Mucosa of gallbladder (tissue), 1 donor: Measurements from ENCODE around the gene SIX6. TPM values are rescaled to one million over a fixed set of nuclear protein-coding genes. Genes with fewer than 3 reads are reported as not detected.

Source experiments
- DNase-seq: peaks from one replicate; pipeline ENCODE4 v3.0.0-alpha.2; 2020; ENCODE audit warnings: low spot score
- total RNA-seq: library from RNA; stranded (reverse); gene quantifications from one replicate; pipeline ENCODE4 v1.2.1, GENCODE V29; 2021
- donor health status: DM: no; HTN: no; CAD: no.

Gene SIX6
- total RNA-seq, 1 donor from 2014 or later, result not detected

DNA sequence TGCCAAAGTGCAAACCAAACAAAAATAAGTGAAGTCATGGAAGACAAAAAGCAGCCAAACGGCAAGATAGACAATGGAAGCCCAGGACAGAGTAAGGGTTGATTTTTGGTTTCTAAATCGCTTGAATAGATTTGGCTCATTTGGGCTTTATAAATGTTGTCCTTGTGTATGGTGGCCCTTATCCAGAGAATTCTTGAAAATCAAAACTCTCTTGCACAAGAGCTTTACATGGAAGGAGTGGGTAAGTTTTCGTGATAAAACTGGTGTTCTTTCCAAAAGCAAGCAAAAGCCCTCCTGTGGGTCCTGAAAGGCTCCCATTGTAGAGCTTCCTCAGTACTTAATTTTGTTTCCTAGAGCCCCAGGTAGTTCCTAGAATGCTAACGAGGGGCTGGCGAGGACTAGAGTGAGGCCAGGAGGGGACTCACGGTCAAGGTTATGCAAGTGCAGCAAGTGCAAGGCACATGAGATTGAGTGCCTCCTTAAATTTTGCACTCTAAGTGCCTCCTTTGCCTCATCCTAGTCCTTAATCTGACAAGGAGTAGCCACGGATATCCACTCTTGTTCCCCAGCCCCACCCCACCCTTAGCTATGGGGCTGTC lies 4.1 kb downstream of the SIX6 start:
- no peak for DNase-seq

- DNase-seq, result no peak
Measured at GRCh38 chr14:60514378-60514740, 5.4 kb downstream of the SIX6 start.

GRCh38 chr14:60514741-60515491 lies 6.0 kb downstream of the SIX6 start:
- DNase-seq, result no peak

GRCh38 chr14:60515511-60516289 lies 6.8 kb downstream of the SIX6 start:
- DNase-seq, result no peak

DNA sequence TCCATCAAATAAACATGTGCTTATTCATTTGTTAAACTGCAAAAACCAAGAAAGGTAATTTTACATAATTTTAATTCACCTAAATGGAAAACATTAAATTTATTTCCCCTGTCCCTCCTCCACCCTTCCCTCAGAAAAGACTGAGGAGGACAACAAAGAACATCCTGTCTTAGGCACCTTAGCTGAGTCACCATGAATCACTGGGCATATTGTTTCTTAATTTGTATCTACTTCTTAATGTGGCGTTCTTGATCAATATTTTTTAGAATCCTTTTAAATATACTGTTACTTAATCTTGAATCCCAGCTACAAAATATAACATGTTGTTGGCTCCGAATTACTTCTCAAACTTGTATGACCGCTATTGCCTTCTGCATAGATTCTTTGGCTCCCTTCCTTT lies 23.5 kb downstream of the SIX6 start:
- no peak for DNase-seq

DNA sequence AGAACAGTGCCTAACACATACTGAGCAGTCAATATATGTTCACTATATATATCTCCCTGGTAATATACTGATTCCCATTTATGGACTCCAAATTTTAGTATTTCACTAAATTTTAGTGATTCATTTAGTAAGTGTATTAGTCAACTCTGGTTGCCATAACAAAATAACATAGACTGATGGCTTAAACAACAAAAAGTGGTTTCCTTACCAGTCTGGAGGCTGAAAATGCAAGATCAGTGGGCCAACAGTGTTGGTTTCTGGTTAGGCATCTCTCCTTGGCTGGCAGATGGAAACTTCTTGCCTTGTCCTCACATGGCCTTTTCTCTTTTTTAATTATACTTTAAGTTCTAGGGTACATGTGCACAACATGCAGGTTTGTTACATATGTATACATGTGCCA lies 28.7 kb downstream of the SIX6 start:
- DNase-seq, result no peak

GRCh38 chr14:60544659-60545058 lies 35.7 kb downstream of the SIX6 start:
- DNase-seq, result no peak

- DNase-seq, result no peak
Measured at GRCh38 chr14:60553808-60554207, 44.9 kb downstream of the SIX6 start.

DNA sequence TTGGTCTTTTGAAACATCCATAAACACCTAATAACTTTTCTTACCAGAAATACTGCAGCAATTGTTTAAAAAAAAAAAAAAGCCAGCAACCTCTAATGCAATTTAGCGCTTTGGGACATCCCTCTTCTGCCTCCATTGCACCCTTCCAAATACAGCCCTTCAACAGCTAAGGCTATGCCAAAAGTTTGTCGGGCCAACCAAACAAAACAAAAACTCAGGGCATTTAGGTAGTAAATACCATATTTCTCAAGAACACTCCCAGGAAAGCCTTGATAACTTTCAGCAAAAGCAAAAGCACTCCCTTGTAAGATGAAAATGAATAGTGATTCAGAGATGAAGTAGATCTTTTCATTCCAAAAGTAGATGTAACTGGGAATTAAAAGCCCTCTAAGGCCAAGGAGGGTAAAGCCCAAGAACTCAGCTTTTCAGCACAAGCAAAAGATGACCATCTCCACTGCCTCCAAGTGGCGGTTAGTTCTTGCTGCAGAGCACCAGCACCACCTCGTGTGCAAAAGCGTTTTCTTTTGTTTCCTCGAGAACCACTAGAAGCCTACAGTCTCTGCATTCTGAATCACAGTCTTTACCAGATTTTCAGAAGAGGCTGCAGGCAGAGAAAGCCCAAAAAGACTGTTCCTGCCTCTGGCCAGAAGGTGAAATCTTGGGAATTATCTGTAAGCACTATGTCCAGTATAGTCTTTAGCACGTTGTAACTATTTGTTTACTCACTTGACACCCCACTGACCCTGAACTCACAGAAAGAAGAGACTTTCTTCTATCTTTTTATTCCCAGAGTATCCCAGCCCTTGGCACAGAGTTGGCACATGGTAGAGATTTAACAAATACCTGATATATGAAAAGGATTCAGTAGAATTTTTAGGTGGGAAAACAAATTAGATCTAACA lies 53.1 kb downstream of the SIX6 start:
- peak; percentile 23 for DNase-seq

Other genes starting within 250 kb of the SIX6 start
- not detected for gene C14orf39, start 23.1 kb upstream of the SIX6 start, total RNA-seq
- gene SIX1, start 140.3 kb downstream of the SIX6 start, total RNA-seq, result not detected
- 2.5 TPM for gene SIX4, start 215.2 kb downstream of the SIX6 start, total RNA-seq
- gene MNAT1, start 225.6 kb downstream of the SIX6 start, total RNA-seq, result 26.1 TPM